HepG2 (cell line): Measurements from ENCODE around the gene TUBA1C. TPM values are rescaled to one million over a fixed set of nuclear protein-coding genes. Genes with fewer than 3 reads are reported as not detected.
A peak's percentile ranks its signal among the peaks of the same experiment; 100 is the strongest.
"Not testable (repeated sequence)": the region's sequence is repeated elsewhere in the genome, so short reads cannot be mapped to it uniquely, and the experiment has no call there.

Experiments
- ATAC-seq: fragments of 200-7000 bp; cut with Tn5 transposase; 3 replicates; pipeline ENCODE4 v1.9.1; 2020; ENCODE audit warnings: mild to moderate bottlenecking, moderate library complexity
- BruUV-seq: library from RNA; stranded (reverse); fragments of 400-500 nt; replicated peaks from 2 replicates; lab custom pipeline; 2021; lab: Mats Ljungman, UMichigan
- CTCF ChIA-PET: fragments of 300-600 bp; formaldehyde crosslinking; extraction: SDS; loops from one replicate; lab custom pipeline; 2021; ENCODE audit warnings: low total read pairs, inconsistent platforms, low intra/inter-chr PET ratio; lab: Yijun Ruan, JAX
- POLR2A ChIA-PET: fragments of 350-600 bp; sonication (Branson Sonifier 250); formaldehyde crosslinking; loops from one replicate; lab custom pipeline; 2020; ENCODE audit warnings: antibody characterized with exemption, inconsistent platforms; lab: Yijun Ruan, JAX
- DNase-seq: peaks from one replicate; pipeline ENCODE4 v3.0.0-alpha.2; 2015; ENCODE audit warnings: low spot score
- FAIRE-seq: peaks from 3 replicates; lab custom pipeline; 2011; peaks lifted over from hg19 to GRCh38; lab: Jason Lieb, UNC
- H2AFZ ChIP-seq: one replicate; pipeline ENCODE4 v1.6.1; 2011; ENCODE audit warnings: low read length, inconsistent platforms
- H3K27ac ChIP-seq: fragments of 300-600 bp; 3 replicates; pipeline ENCODE4 v1.8.0; 2011; ENCODE audit warnings: mixed run types, mild to moderate bottlenecking, mixed read lengths, low read length, inconsistent platforms; ENCODE audit not compliant: insufficient read depth; ENCODE audit errors: extremely low read length
- H3K27me3 ChIP-seq, 2 experiments: fragments of 200-600 bp in 1 of 2; 2 replicates in 1 of 2; 3 replicates in 1 of 2; pipeline versions ENCODE4 v1.6.0 to v1.8.0; 2011; ENCODE audit warnings: low read length in 2 of 2, mild to moderate bottlenecking in 2 of 2, moderate library complexity in 2 of 2, inconsistent platforms in 1 of 2; ENCODE audit not compliant: insufficient read depth in 2 of 2, control insufficient read depth in 1 of 2
- H3K36me3 ChIP-seq, 2 experiments: fragments of 200-600 bp in 1 of 2; replicated peaks in 1 of 2; 2 replicates in 1 of 2; 3 replicates in 1 of 2; pipeline versions ENCODE4 v1.5.1 to v1.8.0; 2011; ENCODE audit warnings: low read length in 2 of 2, inconsistent platforms in 1 of 2; ENCODE audit not compliant: insufficient read depth in 2 of 2, control insufficient read depth in 1 of 2
- H3K4me1 ChIP-seq: 2 replicates; pipeline ENCODE4 v1.5.1; 2012; ENCODE audit warnings: low read length, inconsistent platforms; ENCODE audit not compliant: insufficient read depth
- H3K4me2 ChIP-seq: 2 replicates; pipeline ENCODE4 v1.6.0; 2011; ENCODE audit warnings: low read depth, low read length, inconsistent platforms
- H3K4me3 ChIP-seq, 3 experiments: fragments of 200-600 bp in 1 of 3; sonication (generic), shearing (Covaris generic) in 1 of 3; replicated peaks in 1 of 3; 2 replicates each; pipeline ENCODE4 v1.5.1; 2011 to 2016; ENCODE audit warnings: low read length in 3 of 3, inconsistent platforms in 2 of 3, low read depth in 2 of 3, mild to moderate bottlenecking in 2 of 3, control low read depth in 1 of 3, mixed read lengths in 1 of 3; ENCODE audit not compliant: insufficient read depth in 1 of 3
- H3K79me2 ChIP-seq: one replicate; pipeline ENCODE4 v1.6.1; 2011; ENCODE audit warnings: low read length, inconsistent platforms; ENCODE audit not compliant: insufficient read depth
- H3K9ac ChIP-seq: 2 replicates; pipeline ENCODE4 v1.6.0; 2011; ENCODE audit warnings: mild to moderate bottlenecking, low read depth, low read length, inconsistent platforms; ENCODE audit not compliant: insufficient read depth
- H3K9me3 ChIP-seq: 2 replicates; pipeline ENCODE4 v1.5.1; 2012; ENCODE audit warnings: mild to moderate bottlenecking, low read length
- H4K20me1 ChIP-seq: 2 replicates; pipeline ENCODE4 v1.6.0; 2011; ENCODE audit warnings: inconsistent platforms, mild to moderate bottlenecking, low read length, moderate library complexity; ENCODE audit not compliant: insufficient read depth
- HNF4A ChIP-seq: sonication (generic); formaldehyde crosslinking; IDR thresholded peaks from 2 replicates; pipeline ENCODE4 v1.4.0; 2020; ENCODE audit warnings: missing genetic modification reagents
- ZBTB33 ChIP-seq: sonication (generic); formaldehyde crosslinking; IDR thresholded peaks from 2 replicates; pipeline ENCODE4 v1.4.0; 2020; ENCODE audit warnings: missing genetic modification reagents
- ZMYM3 ChIP-seq: sonication (generic); formaldehyde crosslinking; IDR thresholded peaks from 2 replicates; pipeline ENCODE4 v1.5.1; 2020; ENCODE audit warnings: mild to moderate bottlenecking, missing genetic modification reagents
- ZNF121 ChIP-seq: sonication (generic); formaldehyde crosslinking; IDR thresholded peaks from 2 replicates; pipeline ENCODE4 v1.5.0; 2020; ENCODE audit warnings: mild to moderate bottlenecking, missing genetic modification reagents
- ZNF770 ChIP-seq: sonication (generic); formaldehyde crosslinking; IDR thresholded peaks from 2 replicates; pipeline ENCODE4 v1.5.0; 2020; ENCODE audit warnings: mild to moderate bottlenecking, missing genetic modification reagents
- WGBS: methylation state at CpG from one replicate; pipeline ENCODE4 v1.1.6; 2017; ENCODE audit warnings: low lambda C conversion rate; 5-methylcytosine and 5-hydroxymethylcytosine counted together
- in situ Hi-C: cut with HindIII; loops from 2 replicates; pipeline ENCODE4 v1.10.0; 2017; ENCODE audit warnings: low pct_unique_long_range_greater_than_20kb; ENCODE audit not compliant: extremely low pct_ligation_motif_present
- intact Hi-C: fragments of 100-400 bp; cut with micrococcal nuclease; formaldehyde crosslinking; loops from one replicate; pipeline ENCODE4 v1.10.0; 2022; ENCODE audit not compliant: unreplicated experiment
- polyA plus RNA-seq, 8 experiments: library from polyadenylated mRNA; depleted of rRNA in 3 of 8; stranded (reverse) in 7 of 8; unstranded in 1 of 8; fragments of >200 nt; fragmentation: Illumina TruSeq in 4 of 8; extraction: Trizol in 4 of 8; gene quantifications; 2 replicates each; pipeline versions ENCODE4 v1.2.1 to v1.2.3, GENCODE V29; 2011 to 2016; ENCODE audit warnings: low read depth in 4 of 8, missing spikeins in 1 of 8, mixed read lengths in 1 of 8; ENCODE audit not compliant: insufficient read depth in 1 of 8
- total RNA-seq, 5 experiments: library from RNA; depleted of rRNA; stranded (reverse); fragments of >200 nt; fragmentation: Illumina TruSeq; extraction: Trizol; gene quantifications; 2 replicates each; pipeline ENCODE4 v1.2.3, GENCODE V29; 2016; ENCODE audit warnings: low read depth in 1 of 5

TUBA1C gene
- total and polyA plus RNA-seq, 2 of the 13 experiments (the other 11 are each of a cell fraction or from before 2014, with no cell fraction given), result 693 to 1,075 TPM

GRCh38 chr12:49257508-49258184 is 7.2 kb upstream of the TUBA1C start:
- H3K4me3 ChIP-seq, H4K20me1 ChIP-seq, in situ Hi-C loops, H3K36me3 ChIP-seq, CTCF ChIA-PET, ATAC-seq, intact Hi-C loops, H3K9ac ChIP-seq, BruUV-seq, H3K9me3 ChIP-seq, H2AFZ ChIP-seq, H3K27me3 ChIP-seq, DNase-seq, H3K79me2 ChIP-seq, FAIRE-seq, H3K4me2 ChIP-seq: not testable (repeated sequence)
- peak; percentile 89 for TF ChIP-seq ZNF770 (CRISPR knock-in tag)
- peak; percentile 71; the same call in 1 of the 2 replicates for TF ChIP-seq ZNF121
- 0 out of 2 replicates have a peak, but pooled peaks have one; percentile 10 for TF ChIP-seq ZMYM3 (CRISPR knock-in tag)
- TF ChIP-seq ZBTB33 (CRISPR knock-in tag), result peak; percentile 30; the same call in 1 of the 2 replicates
- 0 out of 2 replicates have a peak, but pooled peaks have one; percentile 21 for TF ChIP-seq HNF4A (CRISPR knock-in tag)
- POLR2A ChIA-PET, result interaction anchor here (1.0 to 1.6 kb wide), 4 partner anchors 9 to 127 kb away, joined by 3 to 6 read pairs (median 3); partner anchors contain the start of gene TUBA1B
- peak overlapping the region; percentile 86 for H3K27ac ChIP-seq
- peaks cover 32% of the 10 kb centered on the region for H3K4me1 ChIP-seq
- WGBS, result 88% methylated on average over 10 of the region's 10 CpGs
